Inferior parietal cortex (tissue), 1 donor: ENCODE data around the gene ITIH1.

Experiments used
- DNase-seq: peaks from one replicate; pipeline ENCODE4 v3.0.0-alpha.2; 2016; ENCODE audit errors: extremely low spot score

The ITIH1 gene

GRCh38 chr3:52816654-52817053 lies 39.3 kb downstream of the ITIH1 start:
- DNase-seq: no peak

GRCh38 chr3:52817221-52817620 lies 39.8 kb downstream of the ITIH1 start:
- no peak for DNase-seq

- DNase-seq: no peak
Observed at GRCh38 chr3:52817860-52818259, 40.5 kb downstream of the ITIH1 start.

- no peak for DNase-seq
Observed at GRCh38 chr3:52819936-52820335, 42.5 kb downstream of the ITIH1 start.

GRCh38 chr3:52820736-52821135 lies 43.3 kb downstream of the ITIH1 start:
- no peak for DNase-seq

- no peak for DNase-seq
Observed at GRCh38 chr3:52822363-52822762, 45.0 kb downstream of the ITIH1 start.

- DNase-seq: no peak
Observed at GRCh38 chr3:52824037-52824436, 46.6 kb downstream of the ITIH1 start.

- DNase-seq: no peak
Observed at GRCh38 chr3:52827441-52827840, 50.0 kb downstream of the ITIH1 start.

- DNase-seq: no peak
Observed at GRCh38 chr3:52827866-52828376, 50.5 kb downstream of the ITIH1 start.

- no peak for DNase-seq
Observed at GRCh38 chr3:52829482-52829881, 52.1 kb downstream of the ITIH1 start.

- DNase-seq: no peak
Observed at GRCh38 chr3:52829906-52830463, 52.6 kb downstream of the ITIH1 start.

- no peak for DNase-seq
Observed at GRCh38 chr3:52830535-52831258, 53.3 kb downstream of the ITIH1 start, which contains the start of gene ITIH4. TSS of gene ITIH4 (minus strand) at chr3:52830672. CDS start at chr3:52830642, 30 bp downstream.

GRCh38 chr3:52831500-52832301 lies 54.3 kb downstream of the ITIH1 start:
- DNase-seq: peak; percentile 40

- DNase-seq: no peak
Observed at GRCh38 chr3:52833202-52833601, 55.8 kb downstream of the ITIH1 start.

GRCh38 chr3:52834871-52835501 lies 57.6 kb downstream of the ITIH1 start, which contains the start of gene MUSTN1:
TSS of gene MUSTN1 (minus strand) at chr3:52835019. CDS start at chr3:52834948, 71 bp downstream.
- no peak for DNase-seq

GRCh38 chr3:52835766-52836470 lies 58.5 kb downstream of the ITIH1 start:
- DNase-seq: no peak

GRCh38 chr3:52836471-52836845 lies 59.1 kb downstream of the ITIH1 start:
- no peak for DNase-seq

- DNase-seq: no peak
Observed at GRCh38 chr3:52836986-52837385, 59.6 kb downstream of the ITIH1 start.

- no peak for DNase-seq
Observed at GRCh38 chr3:52838561-52839267, 61.3 kb downstream of the ITIH1 start.

- DNase-seq: no peak
Observed at GRCh38 chr3:52839268-52839575, 61.8 kb downstream of the ITIH1 start.
